PC-3 (cell line): ENCODE measurements around the gene PAQR3. TPM values are rescaled to one million over a fixed set of nuclear protein-coding genes. Genes with fewer than 3 reads are reported as not detected.
A peak's percentile ranks its signal among the peaks of the same experiment; 100 is the strongest.

ENCODE experiments used
- ATAC-seq: fragments of 200-7000 bp; cut with Tn5 transposase; 2 replicates; pipeline ENCODE4 v1.9.1; 2020; ENCODE audit warnings: mild to moderate bottlenecking, moderate library complexity
- BruUV-seq: library from RNA; stranded (reverse); fragments of 400-500 nt; replicated peaks from 2 replicates; lab custom pipeline; 2021; lab: Mats Ljungman, UMichigan
- CTCF ChIA-PET: fragments of 300-600 bp; sonication (Branson Sonifier 250); formaldehyde crosslinking; loops from one replicate; lab custom pipeline; 2022; ENCODE audit warnings: antibody characterized with exemption; lab: Charles Lee
- POLR2A ChIA-PET: fragments of 300-600 bp; sonication (Branson Sonifier 250); formaldehyde crosslinking; loops from one replicate; lab custom pipeline; 2022; ENCODE audit warnings: antibody characterized with exemption; ENCODE audit not compliant: unreplicated experiment; lab: Charles Lee
- DNase-seq: peaks from one replicate; pipeline ENCODE4 v3.0.0-alpha.2; 2015
- H2AFZ ChIP-seq: fragments of 300-600 bp; sonication (generic); 2 replicates; pipeline ENCODE4 v1.6.0; 2016; ENCODE audit warnings: antibody characterized with exemption, low read length
- H3F3A ChIP-seq: fragments of 300-600 bp; sonication (generic); one replicate; pipeline ENCODE4 v1.6.0; 2017; ENCODE audit warnings: antibody characterized with exemption, low read length, control low read depth, mild to moderate bottlenecking; ENCODE audit not compliant: unreplicated experiment
- H3K27ac ChIP-seq: fragments of 300-600 bp; sonication (generic); 2 replicates; pipeline ENCODE4 v1.5.1; 2016; ENCODE audit warnings: mild to moderate bottlenecking, low read length
- H3K27me3 ChIP-seq: fragments of 300-600 bp; sonication (generic); 2 replicates; pipeline ENCODE4 v1.6.1; 2016; ENCODE audit warnings: low read length, mixed read lengths
- H3K36me3 ChIP-seq: fragments of 300-600 bp; sonication (generic); 2 replicates; pipeline ENCODE4 v1.6.1; 2016; ENCODE audit warnings: low read depth, mixed run types, low read length, mixed read lengths
- H3K4me1 ChIP-seq: fragments of 300-600 bp; sonication (generic); 2 replicates; pipeline ENCODE4 v1.5.1; 2016; ENCODE audit warnings: low read length; ENCODE audit not compliant: insufficient read depth
- H3K4me2 ChIP-seq: fragments of 300-600 bp; sonication (generic); 2 replicates; pipeline ENCODE4 v1.6.0; 2016; ENCODE audit warnings: low read length
- H3K4me3 ChIP-seq: fragments of 300-600 bp; sonication (generic); 2 replicates; pipeline ENCODE4 v1.5.1; 2016; ENCODE audit warnings: mild to moderate bottlenecking, low read length, mixed read lengths
- H3K79me2 ChIP-seq: fragments of 300-600 bp; sonication (generic); 2 replicates; pipeline ENCODE4 v1.6.1; 2017; ENCODE audit warnings: low read length, mixed read lengths
- H3K9ac ChIP-seq: fragments of 300-600 bp; sonication (generic); 2 replicates; pipeline ENCODE4 v1.6.0; 2016; ENCODE audit warnings: mild to moderate bottlenecking, low read length
- H3K9me2 ChIP-seq: fragments of 300-600 bp; sonication (generic); replicated peaks from 2 replicates; pipeline ENCODE4 v1.6.1; 2016; ENCODE audit warnings: mixed run types, low read length, mixed read lengths
- H3K9me3 ChIP-seq: fragments of 300-600 bp; sonication (generic); 2 replicates; pipeline ENCODE4 v1.6.1; 2016; ENCODE audit warnings: low read length, mixed read lengths
- H4K20me1 ChIP-seq: fragments of 300-600 bp; sonication (generic); 2 replicates; pipeline ENCODE4 v1.6.1; 2016; ENCODE audit warnings: low read length, mixed read lengths
- EZH2 ChIP-seq: fragments of 300-600 bp; sonication (generic); IDR thresholded peaks from one replicate; pipeline ENCODE4 v1.6.1; 2017; ENCODE audit warnings: antibody characterized with exemption, mild to moderate bottlenecking, low read length; ENCODE audit not compliant: unreplicated experiment
- EZH2phosphoT487 ChIP-seq: fragments of 300-600 bp; sonication (generic); IDR thresholded peaks from 2 replicates; pipeline ENCODE4 v1.6.1; 2018; ENCODE audit warnings: mild to moderate bottlenecking, antibody characterized with exemption, low read length, borderline replicate concordance
- intact Hi-C: fragments of 100-400 bp; cut with micrococcal nuclease; formaldehyde crosslinking; loops from 2 replicates; pipeline ENCODE4 v1.9.0; 2023
- total RNA-seq: library from RNA; depleted of rRNA; stranded (reverse); fragments of >200 nt; gene quantifications from 2 replicates; pipeline ENCODE4 v1.2.3, GENCODE V29; 2014
- TF ChIP-seq, protein P1 (sequence below): fragments of 300-600 bp; sonication (generic); conservative IDR thresholded peaks from 2 replicates; pipeline ENCODE4 v1.5.1; 2017; ENCODE audit warnings: antibody characterized with exemption, low read depth, mild to moderate bottlenecking, low read length

Gene PAQR3
- total RNA-seq, 1 experiment from 2014 or later = 16.9 TPM

DNA sequence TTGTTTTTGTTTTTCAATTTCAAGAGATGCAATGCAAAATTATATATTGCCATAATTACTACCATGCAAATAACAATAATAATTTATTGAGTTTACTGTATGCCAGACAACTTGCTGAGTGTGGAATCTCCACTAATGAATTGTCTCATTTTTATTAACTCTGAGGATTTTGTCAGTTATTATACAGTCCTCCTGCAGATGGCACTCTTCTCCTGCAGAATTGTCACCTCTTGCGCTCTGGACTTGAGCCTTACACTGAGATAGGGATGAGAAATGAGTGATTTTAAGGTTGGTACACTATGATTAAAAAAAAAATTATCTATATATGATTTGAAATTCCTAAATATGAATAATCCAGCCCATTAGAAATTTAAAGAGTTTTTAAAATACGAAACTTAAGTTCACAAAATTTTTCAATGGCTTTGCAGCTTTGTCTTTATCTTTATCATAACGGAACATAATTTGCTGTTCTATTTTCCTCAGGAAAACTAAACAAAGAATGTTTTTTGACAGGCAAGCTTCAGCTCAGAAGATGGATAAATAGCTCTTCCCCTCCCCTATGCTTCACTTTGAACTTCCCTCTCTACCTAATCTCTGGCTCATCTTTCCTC lies 12.7 kb upstream of the PAQR3 start:
- Histone ChIP-seq H3K4me2 (no peak overlapping the region), H2AFZ (no peak overlapping the region), H3K4me1 (no peaks in the 10 kb centered on the region), H3K9me3 (no peaks in the 10 kb centered on the region), H3K36me3 (no peaks in the 10 kb centered on the region), H3K4me3 (no peak overlapping the region), H3K9ac (no peak overlapping the region), H3K27me3 (peaks cover 5% of the 10 kb centered on the region; the same call in 1 of the 2 replicates), H3K79me2 (no peaks in the 10 kb centered on the region), H3F3A (no peaks in the 10 kb centered on the region), H3K27ac (no peak overlapping the region), H3K9me2 (no peaks in the 10 kb centered on the region), H4K20me1 (no peaks in the 10 kb centered on the region)
- DNase-seq = peak; percentile 61
- TF ChIP-seq EZH2 = no peak
- TF ChIP-seq, protein P1, sequence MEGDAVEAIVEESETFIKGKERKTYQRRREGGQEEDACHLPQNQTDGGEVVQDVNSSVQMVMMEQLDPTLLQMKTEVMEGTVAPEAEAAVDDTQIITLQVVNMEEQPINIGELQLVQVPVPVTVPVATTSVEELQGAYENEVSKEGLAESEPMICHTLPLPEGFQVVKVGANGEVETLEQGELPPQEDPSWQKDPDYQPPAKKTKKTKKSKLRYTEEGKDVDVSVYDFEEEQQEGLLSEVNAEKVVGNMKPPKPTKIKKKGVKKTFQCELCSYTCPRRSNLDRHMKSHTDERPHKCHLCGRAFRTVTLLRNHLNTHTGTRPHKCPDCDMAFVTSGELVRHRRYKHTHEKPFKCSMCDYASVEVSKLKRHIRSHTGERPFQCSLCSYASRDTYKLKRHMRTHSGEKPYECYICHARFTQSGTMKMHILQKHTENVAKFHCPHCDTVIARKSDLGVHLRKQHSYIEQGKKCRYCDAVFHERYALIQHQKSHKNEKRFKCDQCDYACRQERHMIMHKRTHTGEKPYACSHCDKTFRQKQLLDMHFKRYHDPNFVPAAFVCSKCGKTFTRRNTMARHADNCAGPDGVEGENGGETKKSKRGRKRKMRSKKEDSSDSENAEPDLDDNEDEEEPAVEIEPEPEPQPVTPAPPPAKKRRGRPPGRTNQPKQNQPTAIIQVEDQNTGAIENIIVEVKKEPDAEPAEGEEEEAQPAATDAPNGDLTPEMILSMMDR = peak; percentile 69
- no peak for TF ChIP-seq EZH2phosphoT487
- peak; percentile 48; the same call in 1 of the 2 replicates for ATAC-seq
- ChIA-PET CTCF (interaction anchor here (0.9 kb wide), 1 partner anchor 90 kb away, joined by 4 read pairs; no protein-coding TSS in a partner anchor), POLR2A (no interaction called here)
- BruUV-seq = no TSS peak
- intact Hi-C loops = loop anchor here (2.0 to 10.0 kb wide), 5 partner anchors 75 to 1265 kb away; no protein-coding TSS in a partner anchor

DNA sequence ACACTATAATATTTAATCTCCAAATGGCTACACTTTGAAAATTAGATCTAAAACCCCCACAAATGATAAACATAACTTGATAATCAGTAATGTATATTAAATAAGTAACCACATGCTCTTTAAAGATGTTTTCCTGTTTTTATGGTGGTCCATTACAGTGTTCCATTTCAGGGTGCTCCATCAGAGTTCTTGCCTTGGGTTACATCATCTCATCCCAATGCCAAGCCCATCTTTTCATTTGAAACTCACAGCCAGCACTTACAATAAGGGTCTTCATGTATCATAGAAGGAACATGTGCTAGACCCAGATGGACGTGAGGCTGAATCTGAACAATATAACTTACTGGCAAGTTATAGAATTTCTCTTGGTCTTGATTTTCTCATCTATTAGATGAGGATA lies 10.5 kb upstream of the PAQR3 start:
- intact Hi-C loops = loop anchor here (5.0 to 10.0 kb wide), 4 partner anchors 78 to 1268 kb away; no protein-coding TSS in a partner anchor
- POLR2A ChIA-PET = no interaction called here
- H2AFZ ChIP-seq = no peak overlapping the region
- H3F3A ChIP-seq = no peaks in the 10 kb centered on the region
- DNase-seq (no peak), ATAC-seq (no peak)
- H3K4me1 ChIP-seq = no peaks in the 10 kb centered on the region
- TF ChIP-seq EZH2phosphoT487 (no peak), EZH2 (no peak)
- TF ChIP-seq, protein P1 = no peak
- H3K27ac ChIP-seq = no peak overlapping the region
- CTCF ChIA-PET = no interaction called here
- no peak overlapping the region for H3K9ac ChIP-seq
- no peak overlapping the region for H3K4me3 ChIP-seq
- H3K36me3 ChIP-seq = no peaks in the 10 kb centered on the region
- no TSS peak for BruUV-seq
- no peaks in the 10 kb centered on the region for H3K9me2 ChIP-seq
- no peak overlapping the region for H3K4me2 ChIP-seq
- no peaks in the 10 kb centered on the region for H3K9me3 ChIP-seq
- no peaks in the 10 kb centered on the region for H4K20me1 ChIP-seq
- H3K27me3 ChIP-seq = peaks cover 9% of the 10 kb centered on the region; the same call in 1 of the 2 replicates
- H3K79me2 ChIP-seq = no peaks in the 10 kb centered on the region

DNA sequence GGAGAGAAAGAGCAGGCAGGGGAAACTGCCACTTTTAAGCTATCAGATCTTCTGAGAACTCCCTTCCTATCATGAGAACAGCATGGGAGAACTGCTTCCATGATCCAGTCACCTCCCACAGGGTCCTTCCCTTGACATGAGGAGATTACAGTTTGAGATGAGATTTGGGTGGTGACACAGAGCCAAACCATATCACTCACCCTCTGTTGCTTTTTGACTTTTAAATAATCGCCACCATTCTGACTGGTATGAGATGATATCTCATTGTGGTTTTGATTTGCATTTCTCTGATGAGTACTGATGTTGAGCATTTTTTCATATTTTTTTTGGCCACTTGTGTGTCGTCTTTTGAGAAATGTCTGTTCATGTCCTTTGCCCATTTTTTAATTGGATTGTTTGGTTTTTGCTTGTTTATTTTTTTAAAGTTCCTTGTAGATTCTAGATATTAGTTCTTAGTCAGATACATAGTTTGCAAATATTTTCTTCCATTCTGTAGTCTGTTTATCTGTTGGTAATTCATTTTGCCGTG lies 6.5 kb upstream of the PAQR3 start:
- H3K9me3 ChIP-seq = no peaks in the 10 kb centered on the region
- no peaks in the 10 kb centered on the region for H3F3A ChIP-seq
- H3K4me2 ChIP-seq = no peak overlapping the region
- TF ChIP-seq EZH2phosphoT487 = no peak
- TF ChIP-seq, protein P1 = no peak
- TF ChIP-seq EZH2 = no peak
- ATAC-seq (no peak), DNase-seq (no peak)
- H3K27ac ChIP-seq = no peak overlapping the region
- no peaks in the 10 kb centered on the region for H3K9me2 ChIP-seq
- no peak overlapping the region for H2AFZ ChIP-seq
- no peaks in the 10 kb centered on the region for H4K20me1 ChIP-seq
- no peak overlapping the region for H3K4me3 ChIP-seq
- intact Hi-C loops = no loop called here
- H3K27me3 ChIP-seq = peaks cover 9% of the 10 kb centered on the region; the same call in 1 of the 2 replicates
- no peaks in the 10 kb centered on the region for H3K79me2 ChIP-seq
- no TSS peak for BruUV-seq
- POLR2A ChIA-PET = no interaction called here
- no peak overlapping the region for H3K9ac ChIP-seq
- H3K36me3 ChIP-seq = no peaks in the 10 kb centered on the region
- H3K4me1 ChIP-seq = no peaks in the 10 kb centered on the region
- CTCF ChIA-PET = no interaction called here
